SH-SY5Y (cell line): Measurements from ENCODE around the gene PIGC.

ENCODE experiments used
- GATA2 ChIP-seq: IDR thresholded peaks from 2 replicates; pipeline ENCODE4 v1.6.1; 2011; ENCODE audit warnings: mild to moderate bottlenecking, low read depth, low read length
- GATA3 ChIP-seq: IDR thresholded peaks from 2 replicates; pipeline ENCODE4 v1.6.1; 2011; ENCODE audit warnings: low read depth, mild to moderate bottlenecking, low read length, moderate library complexity

- no peak for TF ChIP-seq GATA2
- no peak for TF ChIP-seq GATA3
These were observed 33.8 kb downstream of the PIGC start for GRCh38 chr1:172410027-172410426.
